ENCODE data around the gene PLCB1.
"Not testable (repeated sequence)": the region's sequence is repeated elsewhere in the genome, so short reads cannot be mapped to it uniquely, and the experiment has no call there.

The PLCB1 gene

GRCh38 chr20:8571611-8572010 is 439.5 kb downstream of the PLCB1 start:
- DNase-seq = no peak

DNA sequence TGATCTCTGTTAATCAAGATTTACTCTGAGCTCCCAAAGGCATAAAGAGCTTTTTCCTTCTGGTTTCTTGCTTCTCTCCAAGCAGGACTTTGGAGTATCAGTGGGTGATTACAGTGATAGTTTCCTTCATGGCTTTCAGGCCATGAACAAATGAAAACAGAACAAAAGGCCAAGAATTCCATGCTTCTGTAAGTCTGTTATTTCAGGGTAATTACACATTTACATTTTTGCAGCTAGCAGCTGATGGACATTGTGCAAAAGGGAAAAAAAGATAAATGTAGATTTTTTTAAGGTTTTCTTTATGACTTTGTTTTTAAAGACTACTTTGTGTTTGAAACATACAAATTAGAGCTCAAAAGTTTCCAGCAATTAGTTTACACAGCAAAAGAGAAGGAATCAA is 441.6 kb downstream of the PLCB1 start:
- no peak for DNase-seq

- no peak for DNase-seq
Measured at GRCh38 chr20:8575114-8575513, 443.0 kb downstream of the PLCB1 start.

GRCh38 chr20:8578161-8578865 is 446.2 kb downstream of the PLCB1 start:
- no peak for DNase-seq

- no peak for DNase-seq
Measured at GRCh38 chr20:8579035-8579434, 447.0 kb downstream of the PLCB1 start.

DNA sequence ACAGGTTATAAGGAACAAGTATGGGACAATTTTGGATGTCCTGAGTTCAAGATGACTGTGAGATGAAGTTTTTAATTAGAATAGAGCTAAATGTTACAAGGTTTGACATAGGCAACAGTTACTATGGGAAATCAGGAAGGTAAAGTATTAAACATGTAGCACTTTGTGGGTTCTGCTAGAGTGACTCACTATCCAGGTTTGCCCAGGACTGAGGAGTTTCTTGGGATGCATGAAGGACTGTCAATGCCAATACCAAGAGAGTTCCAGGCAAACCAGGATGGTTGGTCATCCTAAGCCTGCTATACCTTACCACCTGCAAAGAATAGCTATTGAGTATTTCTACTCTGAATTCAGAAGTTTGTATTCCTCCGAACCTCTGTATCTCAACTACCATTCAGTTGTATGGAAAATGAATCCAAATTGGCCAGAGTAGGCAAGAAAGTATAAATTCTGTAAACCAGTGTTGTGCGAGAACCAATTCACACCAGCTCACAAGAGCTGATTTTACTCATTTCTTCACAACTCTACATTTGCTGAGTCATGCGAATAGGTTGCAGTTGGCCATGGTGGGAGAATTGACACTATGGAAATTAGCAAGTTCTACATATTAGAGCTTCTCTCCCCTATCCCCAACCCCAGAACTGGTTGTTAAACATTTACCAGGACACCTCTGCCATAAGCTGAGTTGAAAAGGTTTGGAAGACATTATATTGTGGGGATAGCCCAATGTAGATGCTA is 449.5 kb downstream of the PLCB1 start:
- DNase-seq = no peak

DNA sequence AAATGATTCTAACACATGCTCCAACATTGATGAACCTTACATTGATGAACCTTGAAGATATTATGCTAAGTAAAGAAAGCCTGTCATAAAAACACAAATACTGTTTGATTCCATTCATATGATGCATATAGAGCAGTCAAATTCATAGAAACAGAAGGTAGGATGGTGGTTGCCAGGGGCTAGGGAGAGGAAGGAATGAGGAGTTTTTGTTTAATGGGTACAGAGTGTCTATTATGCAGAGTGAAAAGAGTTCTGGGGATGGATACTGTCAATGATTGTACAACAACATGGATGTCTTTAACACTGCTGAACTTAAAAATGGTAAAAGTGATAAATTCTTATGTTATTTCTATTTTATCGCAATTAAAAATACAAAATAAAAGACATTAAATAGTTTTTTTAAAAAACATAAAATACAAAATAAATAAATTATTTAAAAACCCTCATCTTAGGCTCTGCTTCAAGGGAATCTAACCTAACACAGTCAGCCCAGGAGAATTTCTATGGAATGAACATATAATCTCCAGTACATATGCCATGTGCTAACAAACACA is 451.0 kb downstream of the PLCB1 start:
- DNase-seq = no peak

DNA sequence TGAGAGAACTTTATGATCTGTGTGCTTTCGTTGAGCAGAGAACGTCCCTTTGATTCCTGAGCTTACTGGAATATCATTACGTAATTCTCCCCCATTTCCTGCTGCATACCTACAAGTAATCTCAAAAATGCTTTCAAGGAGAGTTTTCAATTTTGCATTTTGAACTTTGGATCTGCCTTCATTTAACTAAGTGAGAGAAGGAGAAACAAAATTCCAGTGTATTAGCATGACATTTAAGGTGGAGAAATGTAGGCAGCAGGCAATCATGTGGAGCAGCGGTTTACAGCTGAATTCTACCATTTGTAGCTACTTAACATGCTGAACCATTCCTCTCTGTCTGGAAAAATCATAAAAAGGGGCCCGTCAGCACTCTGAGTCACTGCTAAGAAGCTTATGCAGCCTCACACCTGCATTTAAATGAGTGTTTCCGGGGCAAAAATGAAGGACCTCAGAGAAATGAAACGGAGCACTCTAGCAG is 451.5 kb downstream of the PLCB1 start:
- DNase-seq = peak; percentile 32

GRCh38 chr20:8587251-8587650 is 455.2 kb downstream of the PLCB1 start:
- no peak for DNase-seq

- no peak for DNase-seq
Measured at GRCh38 chr20:8587810-8588209, 455.7 kb downstream of the PLCB1 start.

DNA sequence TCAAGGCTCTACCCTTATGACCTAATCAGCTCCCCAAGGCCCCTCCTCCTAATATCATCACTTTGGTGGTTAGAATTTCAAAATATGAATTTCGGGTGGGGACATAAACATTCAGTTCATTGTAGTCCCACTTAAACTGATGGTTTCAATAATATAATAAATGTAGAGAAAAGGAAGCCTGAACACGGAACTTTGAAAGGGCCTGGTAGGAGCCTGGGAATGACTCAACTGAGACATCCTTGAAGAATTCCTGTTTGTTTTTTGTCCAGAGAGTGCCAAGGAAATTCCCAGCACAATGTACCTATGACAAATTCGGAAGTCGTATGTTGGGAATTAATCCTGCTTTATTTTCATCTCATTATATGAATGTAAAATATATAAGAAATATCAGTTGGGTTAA is 457.9 kb downstream of the PLCB1 start:
- no peak for DNase-seq

GRCh38 chr20:8600910-8601541 is 469.0 kb downstream of the PLCB1 start:
- DNase-seq = not testable (repeated sequence)

GRCh38 chr20:8601542-8601912 is 469.5 kb downstream of the PLCB1 start:
- no peak for DNase-seq

- DNase-seq = no peak
Measured at GRCh38 chr20:8602389-8603116, 470.5 kb downstream of the PLCB1 start.

- DNase-seq = no peak
Measured at GRCh38 chr20:8608470-8608869, 476.4 kb downstream of the PLCB1 start.

DNA sequence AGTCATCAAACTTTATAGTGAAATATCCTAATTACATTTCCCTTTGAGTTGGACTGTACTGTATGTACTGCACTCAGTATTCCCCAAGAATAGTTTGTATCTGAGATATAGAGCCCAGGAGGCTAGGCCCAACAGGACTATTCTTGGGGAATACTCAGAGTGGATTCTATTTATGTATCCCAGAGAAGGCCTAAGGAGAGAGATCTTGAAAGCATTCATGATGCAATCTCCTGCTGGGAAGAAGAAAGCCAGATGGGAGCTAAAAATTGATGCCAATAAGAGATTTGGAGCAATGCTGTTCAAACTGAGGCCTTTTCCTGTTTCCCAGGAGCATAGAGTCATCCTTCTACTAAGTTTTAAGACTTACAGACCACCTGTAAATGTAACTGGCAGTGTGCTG is 484.7 kb downstream of the PLCB1 start:
- no peak for DNase-seq

- no peak for DNase-seq
Measured at GRCh38 chr20:8621001-8621400, 488.9 kb downstream of the PLCB1 start.

DNA sequence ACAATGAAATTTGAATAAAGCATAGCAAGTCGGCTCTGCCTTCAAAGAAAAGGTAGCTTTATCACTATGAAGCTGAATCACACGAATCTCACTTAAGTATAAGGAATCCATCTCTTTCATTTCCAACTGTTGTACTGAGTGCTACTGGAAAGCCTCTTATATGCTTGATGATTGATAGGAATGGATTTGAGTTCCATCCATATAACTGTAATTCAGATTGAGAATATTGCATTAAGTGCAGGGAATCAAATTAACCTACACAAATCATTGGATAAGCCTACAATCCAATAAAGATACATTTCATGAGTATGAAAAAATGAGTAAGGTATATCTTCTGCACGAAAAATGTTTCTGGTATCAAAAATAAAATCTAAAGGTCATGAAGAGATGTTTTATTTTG is 492.0 kb downstream of the PLCB1 start:
- no peak for DNase-seq

DNA sequence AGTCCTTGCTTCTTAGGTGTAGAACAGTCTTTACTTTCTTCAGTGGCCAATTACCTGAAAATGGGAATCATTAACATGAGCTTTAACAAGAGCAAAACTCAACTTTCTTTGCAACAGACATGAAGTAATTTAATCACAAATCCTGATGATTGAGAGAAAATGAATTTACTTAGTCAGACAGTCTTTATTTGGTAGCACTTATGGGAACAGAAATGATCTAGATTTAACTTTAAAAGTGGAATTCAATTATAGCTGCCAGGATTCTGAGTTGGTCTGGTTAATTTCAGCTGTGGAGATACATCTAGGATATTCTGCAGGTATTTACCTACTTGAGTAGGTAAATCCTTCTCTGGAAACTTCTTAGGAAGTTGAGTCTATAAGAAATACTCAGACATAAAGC is 492.6 kb downstream of the PLCB1 start:
- DNase-seq = no peak

- DNase-seq = peak; percentile 36
Measured at GRCh38 chr20:8627340-8628004, 495.4 kb downstream of the PLCB1 start.

- no peak for DNase-seq
Measured at GRCh38 chr20:8631271-8631670, 499.2 kb downstream of the PLCB1 start.

DNA sequence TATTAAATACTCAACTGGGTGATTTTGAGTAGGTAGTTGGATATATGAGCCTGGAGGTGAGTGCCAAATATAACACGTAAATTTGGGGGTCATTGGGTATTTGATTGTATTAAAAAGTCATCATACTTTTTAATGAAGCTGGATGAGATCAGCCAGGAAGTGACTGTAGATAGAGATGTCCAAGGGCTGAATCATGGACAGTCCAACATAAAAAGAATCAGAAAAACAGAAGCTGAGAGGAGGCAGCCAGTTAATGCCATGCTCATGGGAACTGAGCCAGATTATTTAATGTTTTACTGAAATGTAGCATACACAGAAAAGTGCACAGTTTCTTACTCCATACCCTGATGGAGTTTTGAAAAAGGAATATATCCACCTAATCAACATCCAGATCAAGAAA is 501.3 kb downstream of the PLCB1 start:
- no peak for DNase-seq

Measured in right hindlimb (tissue), 1 donor.